ENCODE results near the gene FAM219A. TPM values are rescaled to one million over a fixed set of nuclear protein-coding genes. Genes with fewer than 3 reads are reported as not detected.

FAM219A gene
- total RNA-seq, 2 donors from 2014 or later = 19.2 to 20.2 TPM

- DNase-seq (ENCODE audit: low spot score) = no peak
- H3K4me3 ChIP-seq = no peak overlapping the region
- H3K27ac ChIP-seq = no peak overlapping the region
- peaks cover 10 to 33% of the 10 kb centered on the region in 2 donors for H3K4me1 ChIP-seq (ENCODE audit: control insufficient read depth in 1 of 2, low read depth in 2 of 2)
- no peaks in the 10 kb centered on the region for H3K27me3 ChIP-seq (replicated peaks; ENCODE audit: insufficient read depth)
- H3K36me3 ChIP-seq = no peaks in the 10 kb centered on the region
- no peaks in the 10 kb centered on the region for H3K9me3 ChIP-seq
- no peak for TF ChIP-seq CTCF (IDR thresholded peaks at IDR 0.05)
- ATAC-seq (ENCODE audit: insufficient number of reproducible peaks, low FRiP score, low read depth) = no peak
Measured at GRCh38 chr9:34349324-34349723, 109.0 kb downstream of the FAM219A start.

Other genes starting within 250 kb of the FAM219A start
- 1 to 10 TPM in 1 of 2 donors, under 1 TPM in 1; 0.56 to 1.1 TPM for gene KIF24, start 129.3 kb downstream of the FAM219A start, total RNA-seq
- 10 to 100 TPM in 1 of 2 donors, 1 to 10 TPM in 1; 3.4 to 20.8 TPM for gene NUDT2, start 129.0 kb downstream of the FAM219A start, total RNA-seq
- gene MYORG, start 81.7 kb downstream of the FAM219A start, total RNA-seq = 10 to 100 TPM in 1 of 2 donors, 1 to 10 TPM in 1; 7.4 to 12.1 TPM
- gene DNAI1, start 235 bp upstream of the FAM219A start, total RNA-seq = not detected
- gene ENHO, start 64.4 kb upstream of the FAM219A start, total RNA-seq = not detected
- 10 to 100 TPM in 1 of 2 donors, 1 to 10 TPM in 1; 8.7 to 13.7 TPM for gene CNTFR, start 131.2 kb upstream of the FAM219A start, total RNA-seq
- gene RPP25L, start 153.5 kb upstream of the FAM219A start, total RNA-seq = 1 to 10 TPM; 5.5 to 8.7 TPM
- gene DCTN3, start 161.9 kb upstream of the FAM219A start, total RNA-seq = 10 to 100 TPM; 48.1 to 70.4 TPM
- not detected for gene ARID3C, start 170.5 kb upstream of the FAM219A start, total RNA-seq
- 100 to 1,000 TPM in 1 of 2 donors, 10 to 100 TPM in 1; 77.0 to 131 TPM for gene SIGMAR1, start 179.2 kb upstream of the FAM219A start, total RNA-seq
- gene GALT, start 188.1 kb upstream of the FAM219A start, total RNA-seq = 10 to 100 TPM; 67.7 to 78.4 TPM
- gene IL11RA, start 193.6 kb upstream of the FAM219A start, total RNA-seq = 10 to 100 TPM; 81.3 to 99.0 TPM
- gene CCL27, start 204.1 kb upstream of the FAM219A start, total RNA-seq = not detected
- gene CCL19, start 232.7 kb upstream of the FAM219A start, total RNA-seq = 1 to 10 TPM; 5.4 to 8.0 TPM